Islet of Langerhans (tissue), 1 donor: ENCODE results near the gene PIK3R2.

Experiments
- FAIRE-seq: peaks from one replicate; lab custom pipeline; 2011; peaks lifted over from hg19 to GRCh38; lab: Jason Lieb, UNC

Gene PIK3R2

GRCh38 chr19:18123819-18124218 is 29.1 kb upstream of the PIK3R2 start:
- FAIRE-seq = no peak

- no peak for FAIRE-seq
Observed at GRCh38 chr19:18126097-18126496, 26.9 kb upstream of the PIK3R2 start.

GRCh38 chr19:18128044-18128443 is 24.9 kb upstream of the PIK3R2 start:
- FAIRE-seq = no peak

- FAIRE-seq = no peak
Observed at GRCh38 chr19:18128805-18129204, 24.2 kb upstream of the PIK3R2 start.

GRCh38 chr19:18130523-18131242 is 22.3 kb upstream of the PIK3R2 start:
- FAIRE-seq = no peak

- no peak for FAIRE-seq
Observed at GRCh38 chr19:18131841-18132596, 20.9 kb upstream of the PIK3R2 start.

- FAIRE-seq = peak; percentile 47
Observed at GRCh38 chr19:18135712-18136584, 17.0 kb upstream of the PIK3R2 start.

GRCh38 chr19:18137242-18137641 is 15.7 kb upstream of the PIK3R2 start:
- FAIRE-seq = no peak

GRCh38 chr19:18137657-18138339 is 15.2 kb upstream of the PIK3R2 start:
- no peak for FAIRE-seq

GRCh38 chr19:18140473-18140872 is 12.5 kb upstream of the PIK3R2 start:
- FAIRE-seq = no peak

- no peak for FAIRE-seq
Observed at GRCh38 chr19:18141031-18141430, 11.9 kb upstream of the PIK3R2 start.

- FAIRE-seq = no peak
Observed at GRCh38 chr19:18143902-18144301, 9.1 kb upstream of the PIK3R2 start.

- no peak for FAIRE-seq
Observed at GRCh38 chr19:18144361-18144760, 8.6 kb upstream of the PIK3R2 start.

GRCh38 chr19:18144906-18145305 is 8.1 kb upstream of the PIK3R2 start:
- no peak for FAIRE-seq

- FAIRE-seq = no peak
Observed at GRCh38 chr19:18145391-18145999, 7.5 kb upstream of the PIK3R2 start.

- no peak for FAIRE-seq
Observed at GRCh38 chr19:18147396-18147795, 5.6 kb upstream of the PIK3R2 start.

GRCh38 chr19:18149596-18149975 is 3.4 kb upstream of the PIK3R2 start:
- no peak for FAIRE-seq

- no peak for FAIRE-seq
Observed at GRCh38 chr19:18150776-18151624, 2.0 kb upstream of the PIK3R2 start.

GRCh38 chr19:18152442-18152816 is 534 bp upstream of the PIK3R2 start:
- peak; percentile 91 for FAIRE-seq

GRCh38 chr19:18153556-18154134 is 682 bp downstream of the PIK3R2 start:
- no peak for FAIRE-seq
